CD4-positive, alpha-beta memory T cell (primary cell): ENCODE data around the gene OSM. TPM values are rescaled to one million over a fixed set of nuclear protein-coding genes. Genes with fewer than 3 reads are reported as not detected.

Source experiments
- CTCF ChIA-PET: fragments of 350-600 bp; sonication (Branson Sonifier 250); formaldehyde crosslinking; loops from one replicate; lab custom pipeline; 2021; ENCODE audit warnings: inconsistent platforms; ENCODE audit not compliant: partially characterized antibody; lab: Charles Lee
- POLR2A ChIA-PET: fragments of 350-600 bp; sonication (Branson Sonifier 250); formaldehyde crosslinking; loops from one replicate; lab custom pipeline; 2021; ENCODE audit not compliant: partially characterized antibody; lab: Charles Lee
- DNase-seq, 5 donors: peaks; one replicate each; pipeline versions ENCODE4 v3.0.0 to v3.0.0-alpha.2; 2020 to 2022; ENCODE audit warnings: mixed read lengths in 1 of 5
- H3K27ac ChIP-seq: one replicate; pipeline ENCODE4 v1.7.0; 2013; ENCODE audit warnings: low read depth, low read length
- H3K27me3 ChIP-seq: 2 replicates; pipeline ENCODE4 v1.7.0; 2013; ENCODE audit warnings: mild to moderate bottlenecking, low read length, moderate library complexity; ENCODE audit not compliant: insufficient read depth
- H3K36me3 ChIP-seq: 2 replicates; pipeline ENCODE4 v1.7.0; 2013; ENCODE audit warnings: mild to moderate bottlenecking, low read length, moderate library complexity; ENCODE audit not compliant: insufficient read depth
- H3K4me1 ChIP-seq: 2 replicates; pipeline ENCODE4 v1.7.0; 2013; ENCODE audit warnings: mild to moderate bottlenecking, low read length, moderate library complexity; ENCODE audit not compliant: insufficient read depth
- H3K4me3 ChIP-seq, 2 donors: one replicate each; pipeline ENCODE4 v1.7.0; 2013; ENCODE audit warnings: low read length in 2 of 2, mild to moderate bottlenecking in 1 of 2
- H3K9me3 ChIP-seq, 2 donors: one replicate each; pipeline ENCODE4 v1.7.0; 2013; ENCODE audit warnings: low read length in 2 of 2, control low read depth in 1 of 2; ENCODE audit not compliant: control insufficient read depth in 1 of 2
- H3K27ac Mint-ChIP-seq, 7 donors: one replicate each; pipeline ENCODE4 v1.8.0; 2020 to 2021; ENCODE audit warnings: mixed read lengths in 7 of 7, mild to moderate bottlenecking in 6 of 7, inconsistent platforms in 3 of 7, moderate library complexity in 3 of 7
- H3K27me3 Mint-ChIP-seq, 2 donors: one replicate each; pipeline ENCODE4 v1.8.0; 2020 to 2021; ENCODE audit warnings: mixed read lengths in 2 of 2
- H3K36me3 Mint-ChIP-seq, 2 donors: one replicate each; pipeline ENCODE4 v1.8.0; 2020 to 2021; ENCODE audit warnings: mixed read lengths in 2 of 2, inconsistent platforms in 1 of 2, mild to moderate bottlenecking in 1 of 2
- H3K4me1 Mint-ChIP-seq, 4 donors: one replicate each; pipeline ENCODE4 v1.8.0; 2020 to 2021; ENCODE audit warnings: mixed read lengths in 4 of 4, mild to moderate bottlenecking in 1 of 4
- H3K4me3 Mint-ChIP-seq, 8 donors: one replicate each; pipeline ENCODE4 v1.8.0; 2020 to 2021; ENCODE audit warnings: mixed read lengths in 8 of 8, mild to moderate bottlenecking in 7 of 8, moderate library complexity in 6 of 8, inconsistent platforms in 3 of 8
- H3K9me3 Mint-ChIP-seq, 8 donors: one replicate each; pipeline ENCODE4 v1.8.0; 2020 to 2021; ENCODE audit warnings: mixed read lengths in 8 of 8, mild to moderate bottlenecking in 5 of 8, inconsistent platforms in 3 of 8, moderate library complexity in 1 of 8
- intact Hi-C: fragments of 100-400 bp; cut with micrococcal nuclease; formaldehyde crosslinking; loops from one replicate; pipeline ENCODE4 v1.15.1; 2023
- polyA plus RNA-seq, 2 donors: library from polyadenylated mRNA; unstranded; fragments of 300-500 nt; fragmentation: Illumina TruSeq; gene quantifications; one replicate each; pipeline ENCODE4 v1.2.3, GENCODE V29; 2021
- total RNA-seq, 2 experiments: library from RNA; stranded (reverse); gene quantifications; one replicate each; pipeline ENCODE4 v1.2.3, GENCODE V29; 2021

OSM gene
- 1 to 10 TPM; 1.1 to 1.6 TPM for total RNA-seq
- polyA plus RNA-seq = 100 to 1,000 TPM in 1 of 2 donors, 10 to 100 TPM in 1; 23.7 to 103 TPM

DNA sequence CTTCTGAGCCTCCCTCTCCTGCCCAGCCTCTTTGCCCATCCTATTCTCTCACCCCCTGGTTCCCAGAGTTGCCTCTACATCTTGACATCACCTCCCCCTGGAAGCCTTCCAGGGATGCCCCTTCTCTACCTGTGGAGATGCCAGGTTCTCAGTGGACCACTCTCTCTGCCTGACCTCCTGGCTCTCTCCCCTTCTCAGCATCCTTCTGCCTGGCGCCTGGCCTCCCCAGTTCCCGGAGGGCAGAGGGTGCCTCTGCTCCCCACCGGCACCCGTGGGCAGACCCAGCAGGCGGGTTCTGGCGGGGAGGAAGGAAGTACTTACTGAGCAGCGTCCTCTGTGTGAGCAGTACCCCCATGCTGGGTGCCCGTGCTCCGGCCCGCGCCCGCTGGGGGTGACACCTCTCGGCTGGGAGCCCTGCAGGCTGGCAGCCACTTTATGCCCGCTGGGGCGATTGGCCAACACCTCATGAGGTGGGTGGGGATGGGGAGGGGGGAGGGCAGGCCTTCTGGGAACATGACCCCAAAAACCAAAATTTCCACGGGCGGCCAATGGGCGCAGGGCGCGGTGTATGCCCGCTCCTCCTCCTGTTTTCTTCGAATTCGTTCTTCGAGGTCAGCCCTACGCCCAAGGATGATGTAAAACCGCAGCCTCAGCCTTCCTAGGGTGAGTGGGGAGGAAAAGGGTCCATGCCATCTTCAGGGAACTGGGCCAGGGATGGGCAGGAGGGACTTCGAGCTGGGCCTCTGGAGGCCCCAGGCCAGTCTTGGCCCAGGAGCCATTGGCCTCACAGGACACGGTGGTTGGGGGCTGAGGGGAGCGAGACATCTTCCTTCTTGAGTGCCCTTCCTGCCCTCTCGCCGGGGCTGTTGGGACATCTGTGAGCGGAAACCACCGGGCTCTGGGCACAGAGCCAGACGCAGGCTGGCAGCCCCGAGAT, at the start of gene OSM:
TSS of gene OSM (minus strand) at position 407 of the 937 bp plus-strand sequence. CDS start at position 355, 52 bp downstream.
- intact Hi-C loops = loop anchor here (1.0 kb wide), 1 partner anchor 40 kb away; no protein-coding TSS in a partner anchor
- Mint-ChIP-seq H3K27me3 (no peaks in the 10 kb centered on the region), H3K36me3 (peaks cover 4 to 27% of the 10 kb centered on the region in 2 donors), H3K9me3 (no peaks in the 10 kb centered on the region), H3K4me3 (peak within 1 kb of the TSS; percentile 90 to 98 (median 94)), H3K4me1 (peaks cover 28 to 64% (median 46%) of the 10 kb centered on the region in 4 donors), H3K27ac (peak within 1 kb of the TSS; percentile 98 to 100 (median 99))
- Histone ChIP-seq H3K27ac (peak within 1 kb of the TSS; percentile 98), H3K36me3 (peaks cover 4% of the 10 kb centered on the region), H3K4me3 (peak within 1 kb of the TSS; percentile 85 to 96), H3K9me3 (no peaks in the 10 kb centered on the region), H3K27me3 (no peaks in the 10 kb centered on the region), H3K4me1 (peaks cover 54% of the 10 kb centered on the region)
- DNase-seq = peak; percentile 71 to 83 (median 78)
- ChIA-PET POLR2A (interaction anchor here (0.9 to 9.0 kb wide), 7 partner anchors 18 to 169 kb away, joined by 3 to 106 read pairs (median 3); partner anchors contain the start of gene CASTOR1), CTCF (interaction anchor here (1.2 to 4.2 kb wide), 4 partner anchors 121 to 160 kb away, joined by 3 to 60 read pairs (median 6); partner anchors contain the start of gene RNF215)

DNA sequence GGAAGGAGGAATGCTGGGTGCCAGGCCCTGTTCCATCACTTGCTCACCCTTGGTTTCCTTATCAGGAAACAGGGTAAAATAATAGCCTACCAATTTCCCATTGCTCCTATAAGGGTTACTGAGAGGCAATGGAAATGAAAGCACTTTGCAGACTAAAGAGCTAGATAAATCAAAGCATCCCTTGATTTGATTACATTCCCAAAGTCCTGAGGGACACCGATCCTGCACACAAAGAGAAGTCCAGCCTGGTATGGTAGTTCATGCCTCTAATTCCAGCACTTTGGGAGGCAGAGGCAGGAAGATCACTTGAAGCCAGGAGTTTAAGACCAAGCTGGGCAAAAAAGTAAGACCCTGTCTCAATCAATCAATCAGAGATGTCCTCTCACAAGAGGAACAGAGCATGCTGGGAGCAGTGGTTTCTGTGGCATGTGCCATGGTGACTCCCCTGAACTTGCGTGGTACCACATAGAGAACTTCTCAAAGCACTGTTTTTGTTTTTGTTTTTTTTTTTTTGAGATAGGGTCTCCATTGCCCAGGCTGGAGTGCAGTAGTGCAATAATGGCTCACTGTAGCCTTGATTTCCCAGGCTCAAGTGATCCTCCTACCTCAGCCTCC, 49.4 kb upstream of the OSM start:
- ChIA-PET POLR2A (interaction anchor here (1.9 to 20.6 kb wide), 4 partner anchors 5 to 41 kb away, joined by 12 to 562 read pairs (median 309); partner anchors contain the start of genes CASTOR1, CCDC157, SF3A1 and TBC1D10A), CTCF (interaction anchor here (1.2 to 19.0 kb wide), 5 partner anchors 9 to 208 kb away, joined by 4 to 218 read pairs (median 5); partner anchors contain the start of gene CASTOR1)
- H3K4me1 Mint-ChIP-seq = peaks cover 80 to 100% (median 91%) of the 10 kb centered on the region in 4 donors
- peak overlapping the region; percentile 82 to 95 (median 89) for H3K27ac Mint-ChIP-seq
- no peaks in the 10 kb centered on the region for H3K9me3 Mint-ChIP-seq
- no peaks in the 10 kb centered on the region for H3K9me3 ChIP-seq
- peaks cover 44 to 55% of the 10 kb centered on the region in 2 donors for H3K36me3 Mint-ChIP-seq
- H3K36me3 ChIP-seq = peaks cover 17% of the 10 kb centered on the region
- intact Hi-C loops = loop anchor here (1.0 kb wide), 1 partner anchor 8 kb away; no protein-coding TSS in a partner anchor
- H3K27me3 Mint-ChIP-seq = no peaks in the 10 kb centered on the region
- H3K4me1 ChIP-seq = peaks cover 99% of the 10 kb centered on the region
- H3K4me3 ChIP-seq = no peak overlapping the region
- no peak for DNase-seq
- H3K27me3 ChIP-seq = no peaks in the 10 kb centered on the region
- peak overlapping the region in 7 of 8 donors; percentile 17 to 79 (median 46) for H3K4me3 Mint-ChIP-seq
- H3K27ac ChIP-seq = peak overlapping the region; percentile 44

GRCh38 chr22:30314915-30315314, 48.3 kb upstream of the OSM start:
- CTCF ChIA-PET = interaction anchor here (1.5 to 19.0 kb wide), 4 partner anchors 10 to 207 kb away, joined by 4 to 218 read pairs (median 7); partner anchors contain the start of gene CASTOR1
- no peaks in the 10 kb centered on the region for H3K27me3 Mint-ChIP-seq
- Histone ChIP-seq H3K27ac (peak overlapping the region; percentile 44), H3K4me1 (peaks cover 99% of the 10 kb centered on the region), H3K27me3 (no peaks in the 10 kb centered on the region), H3K4me3 (no peak overlapping the region), H3K36me3 (peaks cover 7% of the 10 kb centered on the region), H3K9me3 (no peaks in the 10 kb centered on the region)
- peaks cover 36 to 47% of the 10 kb centered on the region in 2 donors for H3K36me3 Mint-ChIP-seq
- H3K9me3 Mint-ChIP-seq = no peaks in the 10 kb centered on the region
- DNase-seq = peak in 2 of 5 donors; percentile 38 to 83
- H3K4me3 Mint-ChIP-seq = peak overlapping the region in 7 of 8 donors; percentile 39 to 79 (median 52)
- intact Hi-C loops = loop anchor here (1.0 kb wide), 1 partner anchor 9 kb away; no protein-coding TSS in a partner anchor
- POLR2A ChIA-PET = interaction anchor here (1.1 to 20.6 kb wide), 6 partner anchors 7 to 109 kb away, joined by 3 to 562 read pairs (median 34); partner anchors contain the start of genes CASTOR1, CCDC157, SF3A1 and TBC1D10A
- H3K4me1 Mint-ChIP-seq = peaks cover 86 to 100% (median 93%) of the 10 kb centered on the region in 4 donors
- H3K27ac Mint-ChIP-seq = peak overlapping the region; percentile 82 to 95 (median 89)

DNA sequence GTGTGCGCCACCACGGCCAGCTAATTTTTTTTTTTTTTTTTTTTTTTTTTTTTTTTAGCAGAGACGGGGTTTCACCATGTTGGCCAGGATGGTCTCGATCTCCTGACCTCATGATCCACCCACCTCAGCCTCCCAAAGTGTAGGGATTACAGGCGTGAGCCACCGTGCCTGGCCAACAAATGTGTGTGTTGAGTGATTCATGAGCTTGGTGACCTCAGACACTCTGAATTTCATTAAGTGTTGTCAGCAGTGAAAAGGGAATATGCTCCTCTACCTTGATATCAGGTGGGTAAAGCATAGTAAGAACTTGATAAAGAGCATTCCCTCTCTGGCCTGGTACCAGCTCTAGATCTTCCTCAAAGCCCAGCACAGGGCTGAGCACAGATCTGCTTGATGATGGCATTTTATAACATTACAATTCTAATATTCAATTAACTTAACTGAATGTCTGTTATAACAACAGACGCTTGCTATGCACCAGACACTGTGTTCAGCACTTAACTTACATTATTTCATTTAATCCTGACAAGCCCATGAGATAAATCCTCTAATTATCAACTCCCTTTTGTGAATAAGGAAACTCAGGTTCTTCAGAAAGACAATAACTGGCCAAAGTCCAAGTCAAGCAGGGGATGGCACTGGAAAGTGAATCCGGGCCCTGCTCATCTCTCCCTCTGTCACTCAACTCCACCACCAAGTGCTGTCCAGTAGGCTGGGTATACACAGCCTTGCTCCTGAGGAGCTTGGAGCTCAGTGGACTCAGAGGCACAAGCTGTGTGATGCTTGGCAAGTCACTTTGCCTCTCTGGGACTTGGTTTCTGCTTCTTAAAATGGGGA, 47.1 kb upstream of the OSM start:
- peak overlapping the region in 7 of 8 donors; percentile 0 to 79 (median 52) for H3K4me3 Mint-ChIP-seq
- no peaks in the 10 kb centered on the region for H3K9me3 ChIP-seq
- no peaks in the 10 kb centered on the region for H3K36me3 ChIP-seq
- H3K27ac Mint-ChIP-seq = peak overlapping the region; percentile 63 to 95 (median 84)
- no peaks in the 10 kb centered on the region for H3K27me3 ChIP-seq
- CTCF ChIA-PET = interaction anchor here (0.6 to 19.0 kb wide), 7 partner anchors 11 to 724 kb away, joined by 3 to 218 read pairs (median 6); partner anchors contain the start of genes CASTOR1 and TBC1D10A
- no peak for DNase-seq
- intact Hi-C loops = loop anchor here (1.0 kb wide), 1 partner anchor 7 kb away; no protein-coding TSS in a partner anchor
- peak overlapping the region; percentile 44 for H3K27ac ChIP-seq
- peaks cover 78 to 100% (median 90%) of the 10 kb centered on the region in 4 donors for H3K4me1 Mint-ChIP-seq
- H3K36me3 Mint-ChIP-seq = peaks cover 25 to 36% of the 10 kb centered on the region in 2 donors
- H3K4me1 ChIP-seq = peaks cover 99% of the 10 kb centered on the region
- no peaks in the 10 kb centered on the region for H3K9me3 Mint-ChIP-seq
- H3K27me3 Mint-ChIP-seq = no peaks in the 10 kb centered on the region
- POLR2A ChIA-PET = interaction anchor here (0.6 to 20.6 kb wide), 7 partner anchors 6 to 74 kb away, joined by 4 to 562 read pairs (median 4); partner anchors contain the start of genes CASTOR1, CCDC157, RNF215 and SF3A1
- no peak overlapping the region for H3K4me3 ChIP-seq

GRCh38 chr22:30312053-30312452, 45.4 kb upstream of the OSM start:
- Mint-ChIP-seq H3K4me1 (peaks cover 75 to 100% (median 89%) of the 10 kb centered on the region in 4 donors), H3K36me3 (peaks cover 18 to 20% of the 10 kb centered on the region in 2 donors), H3K9me3 (no peaks in the 10 kb centered on the region), H3K27me3 (no peaks in the 10 kb centered on the region), H3K27ac (peak overlapping the region; percentile 80 to 98 (median 91)), H3K4me3 (peak overlapping the region; percentile 13 to 75 (median 54))
- H3K4me3 ChIP-seq = no peak overlapping the region
- intact Hi-C loops = no loop called here
- no peaks in the 10 kb centered on the region for H3K27me3 ChIP-seq
- POLR2A ChIA-PET = interaction anchor here (1.1 to 20.6 kb wide), 4 partner anchors 5 to 45 kb away, joined by 3 to 562 read pairs (median 283); partner anchors contain the start of genes CASTOR1, CCDC157, SF3A1 and TBC1D10A
- no peaks in the 10 kb centered on the region for H3K36me3 ChIP-seq
- CTCF ChIA-PET = interaction anchor here (0.9 to 19.0 kb wide), 5 partner anchors 14 to 173 kb away, joined by 3 to 218 read pairs (median 3); partner anchors contain the start of genes CASTOR1 and TBC1D10A
- peak overlapping the region; percentile 57 for H3K27ac ChIP-seq
- no peak for DNase-seq
- peaks cover 99% of the 10 kb centered on the region for H3K4me1 ChIP-seq
- H3K9me3 ChIP-seq = no peaks in the 10 kb centered on the region
